Measurements from ENCODE around the gene POC5.

- TF ChIP-seq CTCF (IDR thresholded peaks at IDR 0.05; ENCODE audit: borderline replicate concordance, extremely low read depth, low read length, poor library complexity, severe bottlenecking) (no peak), EZH2 (IDR thresholded peaks at IDR 0.05; ENCODE audit: borderline replicate concordance, low read depth, low read length, severe bottlenecking) (no peak)
Observed at GRCh38 chr5:75706775-75707174, 10.5 kb downstream of the POC5 start.

Measured in DND-41 (cell line).